K562 (cell line): ENCODE measurements around the gene ZMYND19. TPM values are rescaled to one million over a fixed set of nuclear protein-coding genes. Genes with fewer than 3 reads are reported as not detected.

ENCODE experiments used
- ARNT ChIP-seq, 2 experiments: fragments of 450-650 bp; IDR thresholded peaks; 2 replicates each; pipeline ENCODE4 v1.6.1; 2016; ENCODE audit warnings: mild to moderate bottlenecking in 1 of 2
- C11orf30 ChIP-seq: fragments of 450-650 bp; IDR thresholded peaks from 2 replicates; pipeline ENCODE4 v1.6.1; 2016; ENCODE audit warnings: low read depth, mild to moderate bottlenecking
- CLOCK ChIP-seq: fragments of 250-450 bp; sonication (Bioruptor Pico); IDR thresholded peaks from 2 replicates; pipeline ENCODE4 v1.4.0; 2020; ENCODE audit warnings: mild to moderate bottlenecking, moderate library complexity, borderline replicate concordance
- KDM4B ChIP-seq, 2 experiments: fragments of 450-650 bp in 1 of 2; sonication (generic) in 1 of 2; IDR thresholded peaks; 2 replicates each; pipeline ENCODE4 v1.6.1; 2016 to 2017; ENCODE audit warnings: borderline replicate concordance in 2 of 2, antibody characterized with exemption in 1 of 2, low read depth in 1 of 2, mild to moderate bottlenecking in 1 of 2
- MAX ChIP-seq: sonication (generic); formaldehyde crosslinking; IDR thresholded peaks from 2 replicates; pipeline ENCODE4 v1.9.0; 2022; ENCODE audit warnings: mild to moderate bottlenecking, missing genetic modification reagents
- PHF8 ChIP-seq: fragments of 200-600 bp; sonication (generic); IDR thresholded peaks from 2 replicates; pipeline ENCODE4 v1.6.1; 2012; ENCODE audit warnings: mixed run types, mild to moderate bottlenecking, inconsistent platforms, low read length, moderate library complexity, borderline replicate concordance
- POLR3G ChIP-seq: IDR thresholded peaks from 2 replicates; pipeline ENCODE4 v1.6.1; 2011; ENCODE audit not compliant: insufficient read length, insufficient replicate concordance; ENCODE audit errors: extremely low read depth
- RAD51 ChIP-seq: fragments of 450-650 bp; IDR thresholded peaks from 2 replicates; pipeline ENCODE4 v1.7.1; 2016; ENCODE audit warnings: low read depth, mild to moderate bottlenecking, borderline replicate concordance
- RFX7 ChIP-seq: fragments of 250-450 bp; sonication (Bioruptor Pico); IDR thresholded peaks from 2 replicates; pipeline ENCODE4 v1.5.1; 2021; ENCODE audit warnings: mild to moderate bottlenecking
- SRSF7 ChIP-seq: fragments of 200-400 bp; formaldehyde crosslinking; optimal IDR thresholded peaks from 2 replicates; pipeline ENCODE3; 2017; ENCODE audit warnings: mild to moderate bottlenecking, low read depth, low read length
- ZNF232 ChIP-seq: sonication (generic); formaldehyde crosslinking; IDR thresholded peaks from 2 replicates; pipeline ENCODE4 v1.8.0; 2022; ENCODE audit warnings: mild to moderate bottlenecking, missing genetic modification reagents
- polyA plus RNA-seq, 8 experiments: library from polyadenylated mRNA; depleted of rRNA in 4 of 8; stranded (reverse) in 5 of 8; unstranded in 3 of 8; fragments of >200 nt; fragmentation: Nextera tagmentation in 2 of 8; fragmentation: Illumina TruSeq in 1 of 8; extraction: Ambion mirVana in 2 of 8; extraction: Trizol in 1 of 8; gene quantifications; 2 replicates each; pipeline versions ENCODE4 v1.2.1 to v1.2.3, GENCODE V29; 2011 to 2014; ENCODE audit warnings: inconsistent platforms in 1 of 8, missing spikeins in 1 of 8
- total RNA-seq, 7 experiments: library from RNA; depleted of rRNA in 6 of 7; stranded (reverse); fragments of >200 nt in 6 of 7; fragmentation: Illumina TruSeq in 2 of 7; extraction: Trizol in 2 of 7; gene quantifications; 2 replicates each; pipeline versions ENCODE4 v1.2.1 to v1.2.3, GENCODE V29; 2011 to 2021; ENCODE audit warnings: low replicate concordance in 1 of 7
- TF ChIP-seq, protein P1 (sequence below): fragments of 450-650 bp; IDR thresholded peaks from 2 replicates; pipeline ENCODE4 v1.6.1; 2018; ENCODE audit not compliant: partially characterized antibody
- TF ChIP-seq, protein P2 (sequence below), 3 experiments: IDR thresholded peaks in 2 of 3; conservative IDR thresholded peaks in 1 of 3; 2 replicates each; pipeline ENCODE4 v1.5.1; 2011 to 2012; ENCODE audit warnings: low read length in 3 of 3, mild to moderate bottlenecking in 3 of 3, control low read depth in 2 of 3, improper control_type of control experiment in 1 of 3, inconsistent platforms in 1 of 3, low read depth in 1 of 3, mixed read lengths in 1 of 3, moderate library complexity in 1 of 3; ENCODE audit not compliant: insufficient read depth in 2 of 3
- TF ChIP-seq, protein P3 (sequence below), 3 experiments: fragments of 200-800 bp in 1 of 3; sonication (Bioruptor generic) in 1 of 3; sonication (generic) in 1 of 3; formaldehyde crosslinking in 1 of 3; IDR thresholded peaks; 2 replicates each; pipeline versions ENCODE4 v1.6.1 to v1.8.0; 2016 to 2022; ENCODE audit warnings: mild to moderate bottlenecking in 2 of 3, missing compliant biosample characterization in 2 of 3, missing genetic modification characterization in 2 of 3, missing genetic modification reagents in 1 of 3

Gene ZMYND19
- total and polyA plus RNA-seq, 9 of the 15 experiments (the other 6 are each of a cell fraction or from before 2014, with no cell fraction given), result 1.0 to 86.7 (median 44.0) TPM

GRCh38 chr9:137575716-137576411 lies 14.4 kb downstream of the ZMYND19 start (continued):
- TF ChIP-seq SRSF7 (no peak), POLR3G (no peak), KDM4B (IDR thresholded peaks at IDR 0.05; ENCODE audit: borderline replicate concordance in 2 of 2, low read depth in 1 of 2) (no peak), PHF8 (no peak), CLOCK (CRISPR knock-in tag) (no peak), RFX7 (CRISPR knock-in tag) (no peak), RAD51 (no peak), ARNT (IDR thresholded peaks at IDR 0.05) (no peak), C11orf30 (peak; percentile 14; the same call in 1 of the 2 replicates), MAX (CRISPR knock-in tag) (peak; percentile 49; the same call in 1 of the 2 replicates), ZNF232 (CRISPR knock-in tag) (no peak)
- TF ChIP-seq, protein P1, sequence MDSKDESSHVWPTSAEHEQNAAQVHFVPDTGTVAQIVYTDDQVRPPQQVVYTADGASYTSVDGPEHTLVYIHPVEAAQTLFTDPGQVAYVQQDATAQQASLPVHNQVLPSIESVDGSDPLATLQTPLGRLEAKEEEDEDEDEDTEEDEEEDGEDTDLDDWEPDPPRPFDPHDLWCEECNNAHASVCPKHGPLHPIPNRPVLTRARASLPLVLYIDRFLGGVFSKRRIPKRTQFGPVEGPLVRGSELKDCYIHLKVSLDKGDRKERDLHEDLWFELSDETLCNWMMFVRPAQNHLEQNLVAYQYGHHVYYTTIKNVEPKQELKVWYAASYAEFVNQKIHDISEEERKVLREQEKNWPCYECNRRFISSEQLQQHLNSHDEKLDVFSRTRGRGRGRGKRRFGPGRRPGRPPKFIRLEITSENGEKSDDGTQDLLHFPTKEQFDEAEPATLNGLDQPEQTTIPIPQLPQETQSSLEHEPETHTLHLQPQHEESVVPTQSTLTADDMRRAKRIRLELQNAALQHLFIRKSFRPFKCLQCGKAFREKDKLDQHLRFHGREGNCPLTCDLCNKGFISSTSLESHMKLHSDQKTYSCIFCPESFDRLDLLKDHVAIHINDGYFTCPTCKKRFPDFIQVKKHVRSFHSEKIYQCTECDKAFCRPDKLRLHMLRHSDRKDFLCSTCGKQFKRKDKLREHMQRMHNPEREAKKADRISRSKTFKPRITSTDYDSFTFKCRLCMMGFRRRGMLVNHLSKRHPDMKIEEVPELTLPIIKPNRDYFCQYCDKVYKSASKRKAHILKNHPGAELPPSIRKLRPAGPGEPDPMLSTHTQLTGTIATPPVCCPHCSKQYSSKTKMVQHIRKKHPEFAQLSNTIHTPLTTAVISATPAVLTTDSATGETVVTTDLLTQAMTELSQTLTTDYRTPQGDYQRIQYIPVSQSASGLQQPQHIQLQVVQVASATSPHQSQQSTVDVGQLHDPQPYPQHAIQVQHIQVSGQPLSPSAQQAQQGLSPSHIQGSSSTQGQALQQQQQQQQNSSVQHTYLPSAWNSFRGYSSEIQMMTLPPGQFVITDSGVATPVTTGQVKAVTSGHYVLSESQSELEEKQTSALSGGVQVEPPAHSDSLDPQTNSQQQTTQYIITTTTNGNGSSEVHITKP, result peak; percentile 23
- TF ChIP-seq, protein P2, sequence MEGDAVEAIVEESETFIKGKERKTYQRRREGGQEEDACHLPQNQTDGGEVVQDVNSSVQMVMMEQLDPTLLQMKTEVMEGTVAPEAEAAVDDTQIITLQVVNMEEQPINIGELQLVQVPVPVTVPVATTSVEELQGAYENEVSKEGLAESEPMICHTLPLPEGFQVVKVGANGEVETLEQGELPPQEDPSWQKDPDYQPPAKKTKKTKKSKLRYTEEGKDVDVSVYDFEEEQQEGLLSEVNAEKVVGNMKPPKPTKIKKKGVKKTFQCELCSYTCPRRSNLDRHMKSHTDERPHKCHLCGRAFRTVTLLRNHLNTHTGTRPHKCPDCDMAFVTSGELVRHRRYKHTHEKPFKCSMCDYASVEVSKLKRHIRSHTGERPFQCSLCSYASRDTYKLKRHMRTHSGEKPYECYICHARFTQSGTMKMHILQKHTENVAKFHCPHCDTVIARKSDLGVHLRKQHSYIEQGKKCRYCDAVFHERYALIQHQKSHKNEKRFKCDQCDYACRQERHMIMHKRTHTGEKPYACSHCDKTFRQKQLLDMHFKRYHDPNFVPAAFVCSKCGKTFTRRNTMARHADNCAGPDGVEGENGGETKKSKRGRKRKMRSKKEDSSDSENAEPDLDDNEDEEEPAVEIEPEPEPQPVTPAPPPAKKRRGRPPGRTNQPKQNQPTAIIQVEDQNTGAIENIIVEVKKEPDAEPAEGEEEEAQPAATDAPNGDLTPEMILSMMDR (IDR thresholded peaks at IDR 0.05 in 2 of 3, conservative IDR thresholded peaks at IDR 0.05 in 1 of 3; ENCODE audit: insufficient read depth in 2 of 3, low read depth in 1 of 3, low read length in 3 of 3), result 0 out of 6 replicates have a peak, but pooled peaks of 1 of the 3 experiments have one; percentile 17
- TF ChIP-seq, protein P3, sequence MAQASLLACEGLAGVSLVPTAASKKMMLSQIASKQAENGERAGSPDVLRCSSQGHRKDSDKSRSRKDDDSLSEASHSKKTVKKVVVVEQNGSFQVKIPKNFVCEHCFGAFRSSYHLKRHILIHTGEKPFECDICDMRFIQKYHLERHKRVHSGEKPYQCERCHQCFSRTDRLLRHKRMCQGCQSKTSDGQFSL (CRISPR knock-in tag; IDR thresholded peaks at IDR 0.05), result no peak
- TF ChIP-seq, protein P3 (tag; IDR thresholded peaks at IDR 0.05), result no peak
